Stromal cell of bone marrow (primary cell): ENCODE results near the gene COQ3.

Experiments
- DNase-seq: peaks from one replicate; pipeline ENCODE4 v3.0.0-alpha.2; 2012; ENCODE audit warnings: low read depth

The COQ3 gene

GRCh38 chr6:99331531-99331930 is 62.5 kb downstream of the COQ3 start:
- no peak for DNase-seq

- DNase-seq, result peak; percentile 63
Measured at GRCh38 chr6:99330159-99330558, 63.8 kb downstream of the COQ3 start.

GRCh38 chr6:99324996-99325395 is 69.0 kb downstream of the COQ3 start:
- DNase-seq, result no peak
